Kidney (tissue), 14 donors: ENCODE data around the gene PDE3B. TPM values are rescaled to one million over a fixed set of nuclear protein-coding genes. Genes with fewer than 3 reads are reported as not detected.
"Not testable (repeated sequence)": the region's sequence is repeated elsewhere in the genome, so short reads cannot be mapped to it uniquely, and the experiment has no call there.

Source experiments
- DNase-seq, 5 donors: peaks; one replicate each; pipeline ENCODE4 v3.0.0-alpha.2; 2013 to 2020
- FAIRE-seq: peaks from 2 replicates; lab custom pipeline; 2012; peaks lifted over from hg19 to GRCh38; lab: Jason Lieb, UNC
- H3K27ac ChIP-seq, 2 donors: one replicate each; pipeline ENCODE4 v1.7.0; 2013; ENCODE audit warnings: low read depth in 2 of 2, low read length in 2 of 2, inconsistent platforms in 1 of 2
- H3K27me3 ChIP-seq: one replicate; pipeline ENCODE4 v1.7.1; 2013; ENCODE audit warnings: low read length, inconsistent platforms; ENCODE audit not compliant: control insufficient read depth, insufficient read depth
- H3K36me3 ChIP-seq, 3 donors: one replicate each; pipeline versions ENCODE4 v1.7.0 to v1.7.1; 2013; ENCODE audit warnings: low read length in 3 of 3, control low read depth in 1 of 3, inconsistent platforms in 1 of 3; ENCODE audit not compliant: insufficient read depth in 3 of 3, control insufficient read depth in 2 of 3
- H3K4me1 ChIP-seq, 3 donors: one replicate each; pipeline versions ENCODE4 v1.7.0 to v1.7.1; 2013; ENCODE audit warnings: low read length in 3 of 3, inconsistent platforms in 1 of 3, low read depth in 1 of 3; ENCODE audit not compliant: control insufficient read depth in 2 of 3, insufficient read depth in 2 of 3
- H3K4me3 ChIP-seq, 3 donors: one replicate each; pipeline versions ENCODE4 v1.7.0 to v1.8.1; 2013; ENCODE audit warnings: low read length in 3 of 3, control low read depth in 1 of 3, inconsistent platforms in 1 of 3
- H3K9ac ChIP-seq, 3 donors: one replicate each; pipeline versions ENCODE4 v1.7.0 to v1.7.1; 2013; ENCODE audit warnings: low read length in 3 of 3, control low read depth in 1 of 3, inconsistent platforms in 1 of 3
- H3K9me3 ChIP-seq, 3 donors: one replicate each; pipeline versions ENCODE4 v1.7.0 to v1.7.1; 2013; ENCODE audit warnings: low read length in 3 of 3, control low read depth in 1 of 3, inconsistent platforms in 1 of 3; ENCODE audit not compliant: control insufficient read depth in 2 of 3, insufficient read depth in 1 of 3
- intact Hi-C: fragments of 100-400 bp; cut with DNase I; formaldehyde crosslinking; loops from one replicate; pipeline ENCODE4 v1.11.1; 2022
- polyA plus RNA-seq: library from polyadenylated mRNA; stranded (reverse); fragments of 350-450 nt; fragmentation: Illumina TruSeq; extraction: RNeasy Lipid Tissue Mini Kit (QIAGEN cat#74804); gene quantifications from one replicate; pipeline ENCODE4 v1.2.3, GENCODE V29; 2014; ENCODE audit warnings: low read depth, low replicate concordance; ENCODE audit not compliant: insufficient read depth
- total RNA-seq: library from RNA; stranded (reverse); fragmentation: NEBNext Ultra II Directional; extraction: Animal tissue kit (Norgen Biotek cat#: 25700); gene quantifications from one replicate; pipeline ENCODE4 v1.2.1, GENCODE V29; 2021
- TF ChIP-seq, protein P1 (sequence below): IDR thresholded peaks from 3 replicates; pipeline ENCODE4 v1.5.1; 2012; ENCODE audit warnings: mild to moderate bottlenecking, moderate library complexity, borderline replicate concordance; ENCODE audit not compliant: insufficient read depth; ENCODE audit errors: extremely low read depth
- donor health status: control.
- donor health status: control.
- donor health status: control.
- donor health status: control.
- donor health status: control.
- donor health status: DM: yes; HTN: yes; CAD: no.
- donor health status: Normal renal cell carcinoma (clear cell type).

PDE3B gene
- total and polyA plus RNA-seq, 2 donors from 2014 or later, result 0.99 to 7.4 TPM

DNA sequence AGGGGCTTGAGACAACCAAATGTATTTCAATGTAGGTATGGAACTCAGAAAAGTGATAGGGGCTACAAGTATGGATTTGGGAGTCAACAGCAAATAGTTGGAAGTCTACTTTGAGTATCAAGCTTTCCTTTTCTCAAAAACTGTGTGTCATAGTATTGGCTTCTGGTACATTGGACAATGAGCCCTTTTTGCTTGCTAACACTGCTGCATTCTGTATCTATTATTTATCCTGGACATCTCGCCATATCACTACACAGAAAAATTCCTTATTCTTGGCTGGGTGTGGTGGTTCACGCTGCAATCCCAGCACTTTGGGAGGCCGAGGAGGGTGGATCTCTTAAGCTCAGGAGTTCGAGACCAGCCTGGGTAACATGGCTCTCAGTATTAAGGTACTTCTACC is 230.0 kb downstream of the PDE3B start:
- DNase-seq, result no peak
- Histone ChIP-seq H3K27ac (no peak overlapping the region), H3K27me3 (no peaks in the 10 kb centered on the region), H3K36me3 (peaks cover 0 to 11% (median 0%) of the 10 kb centered on the region in 3 donors), H3K9ac (no peak overlapping the region), H3K9me3 (no peaks in the 10 kb centered on the region), H3K4me3 (no peak overlapping the region), H3K4me1 (no peaks in the 10 kb centered on the region)
- TF ChIP-seq, protein P1, sequence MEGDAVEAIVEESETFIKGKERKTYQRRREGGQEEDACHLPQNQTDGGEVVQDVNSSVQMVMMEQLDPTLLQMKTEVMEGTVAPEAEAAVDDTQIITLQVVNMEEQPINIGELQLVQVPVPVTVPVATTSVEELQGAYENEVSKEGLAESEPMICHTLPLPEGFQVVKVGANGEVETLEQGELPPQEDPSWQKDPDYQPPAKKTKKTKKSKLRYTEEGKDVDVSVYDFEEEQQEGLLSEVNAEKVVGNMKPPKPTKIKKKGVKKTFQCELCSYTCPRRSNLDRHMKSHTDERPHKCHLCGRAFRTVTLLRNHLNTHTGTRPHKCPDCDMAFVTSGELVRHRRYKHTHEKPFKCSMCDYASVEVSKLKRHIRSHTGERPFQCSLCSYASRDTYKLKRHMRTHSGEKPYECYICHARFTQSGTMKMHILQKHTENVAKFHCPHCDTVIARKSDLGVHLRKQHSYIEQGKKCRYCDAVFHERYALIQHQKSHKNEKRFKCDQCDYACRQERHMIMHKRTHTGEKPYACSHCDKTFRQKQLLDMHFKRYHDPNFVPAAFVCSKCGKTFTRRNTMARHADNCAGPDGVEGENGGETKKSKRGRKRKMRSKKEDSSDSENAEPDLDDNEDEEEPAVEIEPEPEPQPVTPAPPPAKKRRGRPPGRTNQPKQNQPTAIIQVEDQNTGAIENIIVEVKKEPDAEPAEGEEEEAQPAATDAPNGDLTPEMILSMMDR, result no peak
- intact Hi-C loops, result no loop called here
- FAIRE-seq, result no peak

DNA sequence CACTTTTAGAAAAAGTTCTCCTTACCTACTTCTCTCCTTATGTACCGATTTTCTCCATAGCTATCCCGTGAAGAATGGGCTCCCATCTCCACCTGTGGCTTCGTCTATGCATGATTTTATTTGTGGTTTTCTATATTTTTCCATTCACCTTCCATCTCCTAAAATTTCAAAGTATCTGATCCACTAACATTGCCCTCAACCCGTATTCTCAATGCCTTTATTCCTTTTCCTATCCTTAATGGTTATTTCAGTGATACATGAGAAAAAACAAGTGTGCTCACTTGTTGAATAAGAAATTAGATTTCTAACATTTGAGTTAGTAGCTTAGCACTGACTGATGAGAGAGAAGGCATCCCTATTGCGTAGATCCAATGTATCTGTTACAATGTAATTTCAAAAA is 231.6 kb downstream of the PDE3B start:
- Histone ChIP-seq H3K27me3 (no peaks in the 10 kb centered on the region), H3K27ac (no peak overlapping the region), H3K36me3 (peaks cover 0 to 8% (median 0%) of the 10 kb centered on the region in 3 donors), H3K9ac (no peak overlapping the region), H3K4me1 (no peaks in the 10 kb centered on the region), H3K4me3 (no peak overlapping the region), H3K9me3 (no peaks in the 10 kb centered on the region)
- TF ChIP-seq, protein P1, result no peak
- DNase-seq (no peak), FAIRE-seq (no peak)
- intact Hi-C loops, result no loop called here

DNA sequence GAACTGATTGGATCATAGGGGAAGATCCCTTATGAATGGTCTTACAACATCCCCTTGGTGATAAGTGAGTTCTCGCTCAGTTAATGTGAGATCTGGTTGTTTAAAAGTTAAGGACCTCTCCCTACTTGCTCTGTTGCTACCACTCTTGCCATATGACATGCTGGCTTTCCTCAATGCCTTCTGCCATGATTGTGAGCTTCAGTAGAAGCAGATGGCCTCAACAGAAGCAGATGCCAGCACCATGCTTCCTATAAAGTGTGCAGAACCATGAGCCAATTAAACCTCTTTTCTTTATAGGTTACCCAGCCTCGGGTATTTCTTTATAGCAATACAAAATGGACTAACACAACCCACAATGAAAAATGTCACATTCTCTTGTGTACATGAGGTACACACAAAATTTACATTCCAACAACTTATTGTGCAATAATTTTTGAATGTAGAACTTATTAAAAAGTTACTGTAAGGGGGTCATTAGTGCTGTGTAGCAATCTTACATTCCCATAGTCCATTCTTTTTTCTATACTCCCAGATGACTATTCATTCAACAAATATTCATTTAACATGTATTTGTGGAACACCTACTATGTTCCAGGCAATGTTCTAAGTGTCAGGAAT is 238.1 kb downstream of the PDE3B start:
- TF ChIP-seq, protein P1, result no peak
- H3K4me3 ChIP-seq, result no peak overlapping the region
- no peaks in the 10 kb centered on the region for H3K4me1 ChIP-seq
- intact Hi-C loops, result no loop called here
- peaks cover 0 to 7% (median 0%) of the 10 kb centered on the region in 3 donors for H3K36me3 ChIP-seq
- H3K27me3 ChIP-seq, result no peaks in the 10 kb centered on the region
- H3K9me3 ChIP-seq, result no peaks in the 10 kb centered on the region
- no peak for FAIRE-seq
- no peak overlapping the region for H3K27ac ChIP-seq
- no peak overlapping the region for H3K9ac ChIP-seq
- DNase-seq, result no peak

DNA sequence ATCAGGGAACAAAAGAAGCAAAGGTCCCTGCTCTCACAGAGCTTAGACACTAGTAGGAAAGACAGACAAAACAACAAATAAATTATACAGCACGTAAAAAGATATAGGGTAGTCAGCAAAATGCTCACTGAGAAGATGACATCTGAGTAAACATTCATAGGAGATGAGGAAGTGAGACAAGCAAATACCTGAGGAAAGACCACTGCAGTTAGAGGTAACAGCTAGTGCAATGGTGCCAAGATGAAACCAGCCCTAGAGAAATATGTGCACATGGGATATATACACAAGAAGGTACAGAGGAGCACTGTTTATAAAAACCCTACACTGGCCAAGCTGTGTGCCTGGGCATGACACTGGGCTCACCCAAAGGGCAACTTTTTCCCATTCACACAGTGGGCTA is 238.6 kb downstream of the PDE3B start:
- Histone ChIP-seq H3K4me3 (no peak overlapping the region), H3K9me3 (no peaks in the 10 kb centered on the region), H3K36me3 (peaks cover 0 to 3% (median 0%) of the 10 kb centered on the region in 3 donors), H3K9ac (no peak overlapping the region), H3K27ac (no peak overlapping the region), H3K27me3 (no peaks in the 10 kb centered on the region), H3K4me1 (no peaks in the 10 kb centered on the region)
- FAIRE-seq (no peak), DNase-seq (no peak)
- TF ChIP-seq, protein P1, result no peak
- intact Hi-C loops, result no loop called here

DNA sequence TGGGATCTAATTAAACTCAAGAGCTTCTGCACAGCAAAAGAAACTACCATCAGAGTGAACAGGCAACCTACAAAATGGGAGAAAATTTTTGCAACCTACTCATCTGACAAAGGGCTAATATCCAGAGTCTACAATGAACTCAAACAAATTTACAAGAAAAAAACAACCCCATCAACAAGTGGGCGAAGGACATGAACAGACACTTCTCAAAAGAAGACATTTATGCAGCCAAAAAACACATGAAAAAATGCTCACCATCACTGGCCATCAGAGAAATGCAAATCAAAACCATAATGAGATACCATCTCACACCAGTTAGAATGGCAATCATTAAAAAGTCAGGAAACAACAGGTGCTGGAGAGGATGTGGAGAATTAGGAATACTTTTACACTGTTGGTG is 240.1 kb downstream of the PDE3B start:
- H3K4me3 ChIP-seq, intact Hi-C loops, H3K4me1 ChIP-seq, H3K27me3 ChIP-seq, FAIRE-seq, H3K36me3 ChIP-seq, H3K9me3 ChIP-seq, H3K9ac ChIP-seq, DNase-seq, H3K27ac ChIP-seq: not testable (repeated sequence)
